Smooth muscle cell (in vitro differentiated cells): Measurements from ENCODE around the gene GALNT9. TPM values are rescaled to one million over a fixed set of nuclear protein-coding genes. Genes with fewer than 3 reads are reported as not detected.

ENCODE experiments used
- DNase-seq: peaks from one replicate; lab custom pipeline; 2025; ENCODE audit not compliant: unreplicated experiment; lab: John Stamatoyannopoulos, UW
- H2AFZ ChIP-seq: fragments of 200-600 bp; sonication (generic); 2 replicates; pipeline ENCODE4 v1.6.0; 2016; ENCODE audit warnings: antibody characterized with exemption, low read depth, mild to moderate bottlenecking
- H3F3A ChIP-seq: fragments of 200-600 bp; sonication (generic); 2 replicates; pipeline ENCODE4 v1.6.0; 2017; ENCODE audit warnings: antibody characterized with exemption, low read depth
- H3K27ac ChIP-seq: fragments of 200-600 bp; sonication (generic); 2 replicates; pipeline ENCODE4 v1.5.1; 2016; ENCODE audit warnings: low read depth, mild to moderate bottlenecking
- H3K27me3 ChIP-seq: fragments of 200-600 bp; sonication (generic); 2 replicates; pipeline ENCODE4 v1.6.1; 2016; ENCODE audit warnings: low read depth, mild to moderate bottlenecking
- H3K36me3 ChIP-seq: fragments of 200-600 bp; sonication (generic); 2 replicates; pipeline ENCODE4 v1.5.1; 2016; ENCODE audit warnings: low read depth
- H3K4me1 ChIP-seq: fragments of 200-600 bp; sonication (generic); 2 replicates; pipeline ENCODE4 v1.5.1; 2016; ENCODE audit warnings: low read depth
- H3K4me2 ChIP-seq: fragments of 200-600 bp; sonication (generic); 2 replicates; pipeline ENCODE4 v1.6.0; 2016; ENCODE audit warnings: mild to moderate bottlenecking
- H3K4me3 ChIP-seq: fragments of 200-600 bp; sonication (generic); 2 replicates; pipeline ENCODE4 v1.5.1; 2016; ENCODE audit warnings: mild to moderate bottlenecking
- H3K79me2 ChIP-seq: fragments of 200-600 bp; sonication (generic); 2 replicates; pipeline ENCODE4 v1.6.0; 2016; ENCODE audit warnings: low read depth, mild to moderate bottlenecking
- H3K9ac ChIP-seq: fragments of 200-600 bp; sonication (generic); 2 replicates; pipeline ENCODE4 v1.6.0; 2016; ENCODE audit warnings: low read depth
- H3K9me3 ChIP-seq: fragments of 200-600 bp; sonication (generic); replicated peaks from 2 replicates; pipeline ENCODE4 v1.5.1; 2016; ENCODE audit warnings: low read depth
- H4K20me1 ChIP-seq: fragments of 200-600 bp; sonication (generic); 2 replicates; pipeline ENCODE4 v1.6.0; 2016; ENCODE audit warnings: low read depth
- CTCF ChIP-seq: fragments of 200-600 bp; sonication (generic); IDR thresholded peaks from 2 replicates; pipeline ENCODE4 v1.5.1; 2017; ENCODE audit warnings: borderline replicate concordance, mild to moderate bottlenecking, antibody characterized with exemption; ENCODE audit not compliant: insufficient read depth, poor library complexity, severe bottlenecking
- WGBS: methylation state at CpG from one replicate; pipeline ENCODE4 v1.1.7; 2016; ENCODE audit warnings: low lambda C conversion rate; 5-methylcytosine and 5-hydroxymethylcytosine counted together
- polyA plus RNA-seq: library from polyadenylated mRNA; unstranded; fragments of >200 nt; fragmentation: Nextera tagmentation; extraction: Ambion mirVana; gene quantifications from 2 replicates; pipeline ENCODE4 v1.2.1, GENCODE V29; 2016
- total RNA-seq: library from RNA; depleted of rRNA; stranded (reverse); fragments of >200 nt; gene quantifications from 2 replicates; pipeline ENCODE4 v1.2.3, GENCODE V29; 2014

The GALNT9 gene
- total and polyA plus RNA-seq, 2 experiments from 2014 or later: 1.1 TPM; not detected in 1

GRCh38 chr12:132375747-132376463 lies 46.5 kb upstream of the GALNT9 start:
- WGBS: 88% methylated on average over 22 of the region's 22 CpGs
- H2AFZ ChIP-seq: no peak overlapping the region
- H3K9ac ChIP-seq: no peak overlapping the region
- no peaks in the 10 kb centered on the region for H3K36me3 ChIP-seq
- H3K4me3 ChIP-seq: no peak overlapping the region
- H3K27ac ChIP-seq: no peak overlapping the region
- no peaks in the 10 kb centered on the region for H4K20me1 ChIP-seq
- DNase-seq: no peak
- H3K4me2 ChIP-seq: no peak overlapping the region
- H3K9me3 ChIP-seq: no peaks in the 10 kb centered on the region
- no peaks in the 10 kb centered on the region for H3K79me2 ChIP-seq
- no peak for TF ChIP-seq CTCF
- peaks cover 67% of the 10 kb centered on the region for H3K27me3 ChIP-seq
- peaks cover 4% of the 10 kb centered on the region for H3K4me1 ChIP-seq
- no peaks in the 10 kb centered on the region for H3F3A ChIP-seq

GRCh38 chr12:132374612-132375445 lies 45.4 kb upstream of the GALNT9 start:
- H3K27ac ChIP-seq: no peak overlapping the region
- TF ChIP-seq CTCF: no peak
- no peak overlapping the region for H2AFZ ChIP-seq
- H3K9me3 ChIP-seq: no peaks in the 10 kb centered on the region
- DNase-seq: no peak
- no peaks in the 10 kb centered on the region for H3K36me3 ChIP-seq
- H3F3A ChIP-seq: no peaks in the 10 kb centered on the region
- no peak overlapping the region for H3K9ac ChIP-seq
- H4K20me1 ChIP-seq: no peaks in the 10 kb centered on the region
- peaks cover 67% of the 10 kb centered on the region for H3K27me3 ChIP-seq
- H3K4me1 ChIP-seq: peaks cover 4% of the 10 kb centered on the region
- H3K4me3 ChIP-seq: no peak overlapping the region
- H3K79me2 ChIP-seq: no peaks in the 10 kb centered on the region
- 84% methylated on average over 24 of the region's 28 CpGs for WGBS
- no peak overlapping the region for H3K4me2 ChIP-seq

GRCh38 chr12:132373901-132374611 lies 44.7 kb upstream of the GALNT9 start:
- H3K4me3 ChIP-seq: no peak overlapping the region
- H3K4me2 ChIP-seq: no peak overlapping the region
- H3K79me2 ChIP-seq: no peaks in the 10 kb centered on the region
- peaks cover 4% of the 10 kb centered on the region for H3K4me1 ChIP-seq
- no peak overlapping the region for H2AFZ ChIP-seq
- H3K27me3 ChIP-seq: peaks cover 67% of the 10 kb centered on the region
- no peaks in the 10 kb centered on the region for H3F3A ChIP-seq
- no peaks in the 10 kb centered on the region for H3K9me3 ChIP-seq
- no peak overlapping the region for H3K27ac ChIP-seq
- 64% methylated on average over 22 of the region's 28 CpGs for WGBS
- H3K36me3 ChIP-seq: no peaks in the 10 kb centered on the region
- no peak for TF ChIP-seq CTCF
- no peaks in the 10 kb centered on the region for H4K20me1 ChIP-seq
- no peak overlapping the region for H3K9ac ChIP-seq
- no peak for DNase-seq
